H7 (cell line): Measurements from ENCODE around the gene ZFYVE28. TPM values are rescaled to one million over a fixed set of nuclear protein-coding genes. Genes with fewer than 3 reads are reported as not detected.
"Not testable (repeated sequence)": the region's sequence is repeated elsewhere in the genome, so short reads cannot be mapped to it uniquely, and the experiment has no call there.

ENCODE experiments used
- DNase-seq: peaks from one replicate; pipeline ENCODE4 v3.0.0; 2012
- H3K27me3 ChIP-seq: 2 replicates; pipeline ENCODE4 v1.6.0; 2011; ENCODE audit warnings: mild to moderate bottlenecking, low read length; ENCODE audit not compliant: control insufficient read depth, insufficient read depth
- H3K36me3 ChIP-seq: replicated peaks from 2 replicates; pipeline ENCODE4 v1.5.1; 2011; ENCODE audit warnings: low read length; ENCODE audit not compliant: control insufficient read depth, insufficient read depth
- H3K4me3 ChIP-seq: 2 replicates; pipeline ENCODE4 v1.5.1; 2011; ENCODE audit warnings: low read depth, mild to moderate bottlenecking, control low read depth, low read length, moderate library complexity; ENCODE audit not compliant: insufficient read depth
- total RNA-seq: library from RNA; depleted of rRNA; stranded (reverse); fragments of >200 nt; shearing (Covaris generic); gene quantifications from 2 replicates; pipeline ENCODE4 v1.2.3, GENCODE V29; 2014

ZFYVE28 gene
- total RNA-seq, 1 experiment from 2014 or later: 2.1 TPM

DNA sequence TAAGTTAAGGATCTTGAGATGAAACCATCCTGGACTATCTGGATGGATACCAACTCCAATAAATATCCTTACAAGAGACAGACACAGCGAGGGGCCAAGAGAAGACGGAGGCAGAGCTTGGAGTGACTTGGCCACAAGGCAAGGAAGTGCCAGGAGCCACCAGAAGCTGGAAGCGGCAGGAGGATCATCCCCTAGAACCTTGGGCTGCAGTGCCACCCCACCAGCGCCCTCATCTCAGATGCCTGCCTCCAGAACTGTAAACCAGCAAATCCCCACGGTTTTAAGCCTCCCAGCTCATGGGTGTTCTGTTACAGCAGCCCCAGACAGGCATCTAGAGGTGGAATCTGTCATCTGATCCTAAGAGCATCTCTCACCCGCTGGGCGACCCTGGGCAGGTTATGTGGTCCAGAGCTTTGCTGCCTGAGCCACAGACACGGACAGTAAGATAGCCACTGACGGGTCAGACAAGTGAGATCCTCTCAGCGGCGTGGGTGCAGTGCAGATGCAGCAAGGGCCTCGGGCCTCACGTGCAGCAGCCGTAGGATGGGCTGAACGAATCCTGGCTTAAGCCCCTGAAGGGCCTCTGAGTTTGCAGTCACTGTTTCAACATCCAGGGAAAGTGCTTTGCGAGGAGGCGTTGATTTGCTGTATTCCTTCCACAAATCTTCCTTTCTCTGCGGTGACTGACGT is 131.4 kb downstream of the ZFYVE28 start:
- no peaks in the 10 kb centered on the region for H3K36me3 ChIP-seq
- H3K4me3 ChIP-seq: no peak overlapping the region
- DNase-seq: no peak
- H3K27me3 ChIP-seq: no peaks in the 10 kb centered on the region

- DNase-seq: no peak
- Histone ChIP-seq H3K27me3 (no peaks in the 10 kb centered on the region), H3K36me3 (no peaks in the 10 kb centered on the region), H3K4me3 (no peak overlapping the region)
Observed at GRCh38 chr4:2285613-2286381, 132.6 kb downstream of the ZFYVE28 start.

DNA sequence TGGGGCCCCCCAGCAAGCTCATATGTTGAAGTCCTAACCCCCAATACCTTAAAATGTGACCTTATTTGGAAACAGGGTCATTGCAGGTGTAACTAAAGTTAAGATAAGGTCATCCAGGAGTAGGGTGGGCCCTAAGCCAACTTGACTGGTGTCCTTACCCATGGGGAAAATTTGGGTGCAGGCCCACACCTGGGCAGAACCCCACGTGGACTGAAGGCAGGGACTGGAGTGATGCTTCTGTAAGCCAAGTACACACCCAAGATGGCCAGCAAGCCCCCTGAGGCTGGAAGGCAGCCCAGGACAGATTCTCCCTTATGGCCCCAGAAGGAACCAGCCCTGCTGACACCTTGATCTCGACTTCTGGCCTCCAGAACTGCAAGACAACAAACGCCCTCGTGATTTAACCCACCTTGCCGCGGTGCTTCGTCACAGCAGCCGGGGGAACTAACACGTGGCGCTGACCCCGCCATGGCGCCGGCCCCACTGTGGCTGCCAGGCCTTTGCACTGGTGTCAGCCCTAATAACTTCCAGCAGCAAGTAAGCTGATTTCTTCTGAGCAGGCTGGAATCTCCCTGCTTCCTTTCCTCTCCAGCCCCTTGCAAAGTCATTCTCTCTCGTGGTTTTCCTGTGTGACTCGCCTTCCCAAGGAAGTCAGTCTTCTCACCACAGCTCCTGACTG is 133.4 kb downstream of the ZFYVE28 start:
- H3K27me3 ChIP-seq: no peaks in the 10 kb centered on the region

GRCh38 chr4:2284161-2284933 is 134.1 kb downstream of the ZFYVE28 start:
- no peak for DNase-seq
- no peaks in the 10 kb centered on the region for H3K27me3 ChIP-seq
- H3K36me3 ChIP-seq: no peaks in the 10 kb centered on the region
- H3K4me3 ChIP-seq: no peak overlapping the region

More for the DNA sequence above, 133.4 kb downstream of the ZFYVE28 start:
- DNase-seq: no peak
- H3K4me3 ChIP-seq: no peak overlapping the region
- H3K36me3 ChIP-seq: no peaks in the 10 kb centered on the region

- H3K36me3 ChIP-seq: no peaks in the 10 kb centered on the region
- no peaks in the 10 kb centered on the region for H3K27me3 ChIP-seq
- DNase-seq: no peak
- H3K4me3 ChIP-seq: no peak overlapping the region
Observed at GRCh38 chr4:2283199-2283711, 135.2 kb downstream of the ZFYVE28 start.

DNA sequence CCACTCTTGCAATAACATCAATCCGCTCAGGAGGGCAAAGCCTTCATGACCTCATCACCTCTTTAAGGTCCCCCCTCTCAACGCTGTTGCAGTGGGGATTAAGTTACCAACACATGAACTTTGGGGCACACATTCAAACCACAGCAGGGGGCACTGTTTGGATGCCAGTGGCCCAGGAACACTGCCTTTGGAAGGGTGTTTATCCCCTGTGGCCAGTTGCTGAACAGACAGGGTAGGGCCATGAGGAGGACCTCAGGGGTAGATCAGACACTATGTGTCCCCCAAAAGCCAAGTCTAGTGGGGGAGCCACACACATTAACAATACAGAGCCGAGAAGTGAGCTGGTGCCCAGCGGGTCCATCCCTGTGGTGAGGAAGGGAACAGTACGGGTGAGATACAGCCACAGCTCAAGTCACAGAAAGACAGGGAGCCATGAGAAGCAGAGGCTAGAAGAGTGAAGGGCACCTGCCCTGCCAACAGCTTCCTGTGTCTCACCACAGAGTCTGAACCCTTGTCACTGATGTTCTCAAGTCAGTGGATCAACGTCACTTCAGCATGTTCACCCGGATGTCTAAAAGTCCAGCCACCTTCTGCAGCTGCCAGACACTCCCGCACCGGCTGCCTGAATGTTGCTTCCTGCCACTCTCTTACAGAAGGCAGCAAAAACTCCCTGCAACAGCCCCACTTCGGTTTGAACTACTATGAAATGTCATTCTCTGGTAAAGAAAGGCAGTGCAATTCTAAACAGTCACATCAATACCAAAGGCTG is 136.7 kb downstream of the ZFYVE28 start:
- Histone ChIP-seq H3K27me3 (no peaks in the 10 kb centered on the region), H3K4me3 (no peak overlapping the region), H3K36me3 (no peaks in the 10 kb centered on the region)
- DNase-seq: no peak

DNA sequence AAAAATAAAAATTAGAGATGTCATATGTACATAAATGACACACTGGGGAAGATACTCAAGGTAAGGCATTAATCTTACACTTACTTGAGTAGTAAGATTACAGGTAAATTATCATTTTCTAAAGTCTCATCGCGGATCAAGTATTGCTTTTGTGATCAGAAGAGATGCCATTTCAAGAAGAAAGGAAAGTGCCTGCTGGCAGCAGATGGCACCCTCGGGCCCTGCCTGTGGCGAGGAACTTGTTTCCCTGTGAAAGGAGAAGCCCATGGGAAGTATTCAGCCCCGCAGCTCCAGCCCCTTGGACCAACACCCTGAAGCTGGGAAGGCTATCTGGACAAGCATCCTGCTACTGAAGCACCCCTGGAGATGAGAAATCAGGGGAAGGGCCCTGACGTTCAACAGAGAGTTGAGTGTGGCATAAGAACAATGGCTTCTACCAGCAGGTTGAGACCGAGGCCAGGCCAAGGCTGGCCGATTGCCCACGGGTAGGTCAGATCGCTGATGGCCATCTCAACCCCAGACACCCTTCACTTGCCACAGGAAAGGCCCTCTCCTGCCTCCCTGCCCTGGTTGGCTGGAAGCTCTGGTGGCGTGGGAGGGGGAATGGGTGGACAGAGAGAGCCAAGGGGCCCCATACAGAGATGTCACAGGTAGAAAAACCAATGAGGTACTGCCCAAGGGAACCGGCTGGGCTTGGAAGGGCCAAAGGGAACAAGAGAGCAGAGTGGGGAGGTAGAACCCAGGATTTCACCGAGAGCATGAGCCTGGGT is 137.7 kb downstream of the ZFYVE28 start:
- DNase-seq: no peak
- Histone ChIP-seq H3K4me3 (no peak overlapping the region), H3K27me3 (no peaks in the 10 kb centered on the region), H3K36me3 (no peaks in the 10 kb centered on the region)

- Histone ChIP-seq H3K27me3 (no peaks in the 10 kb centered on the region), H3K4me3 (no peak overlapping the region), H3K36me3 (no peaks in the 10 kb centered on the region)
- DNase-seq: no peak
Observed at GRCh38 chr4:2277956-2278355, 140.5 kb downstream of the ZFYVE28 start.

GRCh38 chr4:2276581-2277325 is 141.7 kb downstream of the ZFYVE28 start:
- Histone ChIP-seq H3K36me3 (no peaks in the 10 kb centered on the region), H3K4me3 (no peak overlapping the region), H3K27me3 (no peaks in the 10 kb centered on the region)
- DNase-seq: no peak

GRCh38 chr4:2275546-2276251 is 142.7 kb downstream of the ZFYVE28 start:
- Histone ChIP-seq H3K36me3 (no peaks in the 10 kb centered on the region), H3K4me3 (no peak overlapping the region), H3K27me3 (no peaks in the 10 kb centered on the region)
- no peak for DNase-seq

GRCh38 chr4:2275044-2275397 is 143.4 kb downstream of the ZFYVE28 start:
- not testable (repeated sequence) for H3K36me3 ChIP-seq, DNase-seq, H3K4me3 ChIP-seq, H3K27me3 ChIP-seq

DNA sequence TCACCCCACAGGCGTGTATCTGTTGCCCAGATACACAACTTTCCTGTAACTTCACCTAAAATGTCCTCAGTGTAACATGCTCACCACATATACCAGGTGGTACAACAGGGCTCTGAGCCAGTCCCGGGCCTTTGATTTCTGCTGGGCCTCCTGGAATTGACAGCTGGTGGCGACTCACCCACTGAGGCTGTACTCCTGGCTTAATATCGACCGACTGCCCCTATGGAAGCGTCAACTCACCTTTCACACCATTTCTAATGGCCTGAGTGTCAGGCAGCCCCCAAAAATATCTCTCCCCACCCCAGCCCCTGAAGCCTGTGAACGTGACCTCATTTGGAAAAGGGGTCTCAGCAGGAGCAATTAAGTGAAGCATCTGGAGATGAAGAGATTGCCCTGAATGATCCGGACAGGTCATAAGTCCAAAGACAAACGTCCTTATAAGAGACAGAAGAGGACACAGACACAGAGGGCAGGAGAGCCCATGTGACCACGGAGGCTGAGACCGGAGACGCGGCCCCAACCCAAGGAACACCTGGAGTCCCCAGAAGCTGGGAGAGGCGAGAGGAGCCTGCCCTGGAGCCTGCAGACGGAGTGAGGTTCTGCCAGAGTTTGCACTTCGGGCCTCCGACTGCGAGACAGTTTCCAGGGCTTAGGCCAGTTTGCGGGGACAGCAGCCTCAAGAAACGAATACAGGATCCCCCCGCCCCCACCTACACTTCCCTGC is 144.0 kb downstream of the ZFYVE28 start:
- Histone ChIP-seq H3K27me3 (no peaks in the 10 kb centered on the region), H3K4me3 (no peak overlapping the region), H3K36me3 (no peaks in the 10 kb centered on the region)
- DNase-seq: no peak
